Fibroblast of mammary gland (primary cell): ENCODE results near the gene BRD3OS.

ENCODE experiments used
- DNase-seq: peaks from one replicate; pipeline ENCODE4 v3.0.0-alpha.2; 2010; ENCODE audit warnings: low read depth
- H3K4me3 ChIP-seq: 2 replicates; pipeline ENCODE4 v1.5.1; 2011; ENCODE audit warnings: low read depth, mild to moderate bottlenecking, low read length, moderate library complexity; ENCODE audit not compliant: control insufficient read depth
- CTCF ChIP-seq: conservative IDR thresholded peaks from 2 replicates; pipeline ENCODE4 v1.5.1; 2011; ENCODE audit warnings: low read depth, low read length, inconsistent platforms; ENCODE audit not compliant: control insufficient read depth, insufficient read depth

BRD3OS gene

DNA sequence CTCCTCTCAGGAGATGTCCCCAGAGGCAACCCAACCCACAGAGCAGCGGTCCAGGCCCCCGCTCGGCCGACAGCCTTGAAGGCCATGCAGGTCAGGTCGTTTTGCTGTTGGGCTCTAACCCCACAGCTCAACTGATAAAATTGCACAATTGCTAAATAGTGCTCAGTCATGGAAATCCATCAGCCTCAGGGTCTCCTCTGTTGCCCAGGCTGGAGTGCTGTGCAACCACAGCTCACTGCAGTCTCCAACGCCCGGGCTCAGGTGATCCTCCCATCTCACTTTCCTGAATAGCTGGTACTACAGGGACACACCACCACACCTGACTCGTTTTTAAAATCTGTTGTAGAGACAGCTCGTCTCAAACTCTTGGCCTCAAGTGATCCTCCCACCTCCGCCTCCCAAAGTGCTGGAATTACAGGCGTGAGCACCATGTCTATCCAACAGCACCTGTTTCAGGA is 18.3 kb downstream of the BRD3OS start:
- no peak for DNase-seq
- no peak for TF ChIP-seq CTCF
- no peak overlapping the region for H3K4me3 ChIP-seq

DNA sequence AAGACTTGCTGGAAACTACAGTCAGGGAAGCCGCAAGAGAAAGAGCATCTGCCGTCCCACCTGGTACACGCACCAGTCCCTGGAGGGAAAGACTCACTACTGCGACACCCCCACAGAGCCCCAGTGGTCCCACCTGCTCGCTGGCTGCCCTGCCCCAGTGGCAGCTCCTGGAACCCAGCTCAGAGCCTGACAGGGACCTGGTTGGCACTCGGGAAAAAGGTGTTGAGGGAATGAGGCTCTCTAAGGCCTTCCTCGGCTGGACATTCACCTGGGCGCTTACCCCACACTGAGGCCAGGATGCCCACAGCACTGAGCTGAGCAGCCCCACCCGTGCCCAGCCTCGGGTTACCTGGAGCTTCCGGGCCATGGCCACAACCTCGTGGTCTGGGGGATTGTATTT is 19.7 kb downstream of the BRD3OS start:
- no peak overlapping the region for H3K4me3 ChIP-seq
- no peak for TF ChIP-seq CTCF
- no peak for DNase-seq

DNA sequence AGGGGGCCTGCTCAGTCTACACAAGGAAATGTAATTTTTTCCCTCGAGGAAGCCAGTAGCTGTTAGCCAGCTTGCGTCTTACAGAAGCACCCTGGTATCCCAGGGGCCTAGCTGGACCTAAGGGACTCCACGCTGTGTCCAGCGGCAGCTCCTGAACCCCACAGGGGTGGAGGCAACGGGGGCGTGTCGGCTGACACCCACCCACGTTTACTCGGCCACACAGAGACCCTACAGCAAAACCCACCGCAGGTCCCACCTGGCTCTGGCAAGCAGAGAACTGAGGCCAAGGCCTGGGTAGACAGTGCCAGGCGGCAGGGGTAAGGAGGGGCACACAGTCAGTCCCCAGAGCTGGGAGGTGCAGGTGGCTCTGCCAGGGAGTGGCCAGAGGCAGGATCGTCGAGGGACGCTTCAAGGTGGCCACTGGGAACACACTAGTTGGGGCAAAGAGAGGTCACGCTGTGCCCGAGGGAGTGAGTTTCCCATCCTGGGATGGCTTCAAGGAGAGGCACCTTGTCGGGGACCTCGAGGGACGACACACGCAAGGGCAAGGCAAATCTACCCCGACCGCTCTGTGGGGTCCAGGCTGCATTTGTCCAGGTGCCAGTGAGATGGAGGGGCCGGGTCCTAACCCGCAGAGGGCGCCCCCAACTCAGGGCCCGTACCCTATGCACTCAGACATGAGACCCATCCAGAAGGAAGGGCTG is 20.7 kb downstream of the BRD3OS start:
- no peak for TF ChIP-seq CTCF
- DNase-seq: no peak
- H3K4me3 ChIP-seq: no peak overlapping the region

GRCh38 chr9:134046894-134047681 is 21.8 kb downstream of the BRD3OS start:
- H3K4me3 ChIP-seq: no peak overlapping the region
- no peak for DNase-seq
- no peak for TF ChIP-seq CTCF

GRCh38 chr9:134047868-134048581 is 22.7 kb downstream of the BRD3OS start:
- H3K4me3 ChIP-seq: no peak overlapping the region
- no peak for DNase-seq
- no peak for TF ChIP-seq CTCF

- no peak for DNase-seq
- no peak overlapping the region for H3K4me3 ChIP-seq
- TF ChIP-seq CTCF: no peak
Observed at GRCh38 chr9:134048582-134048968, 23.3 kb downstream of the BRD3OS start.
